GM20000 (cell line): ENCODE measurements around the gene TMPRSS3.

Source experiments
- DNase-seq: peaks from one replicate; pipeline ENCODE4 v3.0.0; 2012; ENCODE audit warnings: low spot score
- CTCF ChIP-seq: IDR thresholded peaks from 2 replicates; pipeline ENCODE4 v1.5.1; 2012; ENCODE audit warnings: mild to moderate bottlenecking, control low read depth; ENCODE audit errors: extremely low read depth, missing control alignments

Gene TMPRSS3

DNA sequence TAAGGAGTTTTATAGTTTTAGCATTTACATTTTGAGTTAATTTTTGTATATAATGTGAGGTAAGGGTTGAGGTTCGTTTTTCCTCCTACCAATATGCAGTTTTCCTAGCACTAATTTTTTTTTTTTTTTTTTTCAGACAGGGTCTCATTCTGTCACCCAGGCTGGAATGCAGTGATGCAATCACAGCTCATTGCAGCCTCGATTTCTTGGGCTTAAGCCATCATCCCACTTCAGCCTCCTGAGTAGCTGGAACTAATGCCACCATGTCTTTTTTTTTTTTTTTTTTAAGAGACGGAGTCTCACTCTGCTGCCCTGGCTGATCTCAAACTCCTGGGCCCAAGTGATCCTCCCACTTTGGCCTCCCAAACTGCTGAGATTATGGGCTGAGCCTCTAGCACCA is 5.3 kb upstream of the TMPRSS3 start:
- DNase-seq: no peak
- no peak for TF ChIP-seq CTCF

GRCh38 chr21:42400525-42400924 is 4.7 kb upstream of the TMPRSS3 start:
- TF ChIP-seq CTCF: no peak
- DNase-seq: no peak

- TF ChIP-seq CTCF: no peak
- no peak for DNase-seq
Observed at GRCh38 chr21:42398436-42399028, 2.7 kb upstream of the TMPRSS3 start.

DNA sequence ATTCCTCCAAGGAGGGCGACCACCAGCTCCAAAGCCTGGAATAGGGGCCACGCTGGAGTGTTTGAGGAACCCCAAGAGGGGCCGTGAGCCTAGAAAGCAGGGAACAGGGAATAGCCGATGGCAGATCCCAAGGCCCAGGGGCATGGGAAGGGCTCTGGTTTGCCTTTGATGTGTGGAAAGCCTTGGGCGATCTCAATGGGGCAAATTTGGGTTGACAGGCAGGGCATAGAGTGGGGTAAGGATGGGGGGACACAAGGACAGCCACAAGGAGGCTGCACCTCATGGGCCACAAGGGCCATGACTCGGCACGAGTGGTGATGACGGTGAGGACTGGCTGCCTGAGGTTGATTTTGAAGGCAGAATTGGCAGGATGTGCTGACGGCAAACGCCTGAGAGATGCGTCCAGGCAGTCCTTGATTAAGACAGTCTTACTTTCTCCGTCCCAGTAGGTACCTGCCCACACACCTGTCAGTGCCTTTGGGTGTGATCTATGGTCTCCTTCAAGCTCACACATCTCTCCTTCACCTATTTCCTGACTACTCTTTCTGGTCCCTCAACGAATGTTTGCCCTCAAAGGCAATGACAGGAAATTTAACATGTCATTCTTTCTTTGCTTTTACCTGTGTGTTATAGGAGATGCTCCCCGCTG is 2.0 kb upstream of the TMPRSS3 start:
- no peak for TF ChIP-seq CTCF
- no peak for DNase-seq

- no peak for TF ChIP-seq CTCF
- DNase-seq: no peak
Observed at GRCh38 chr21:42396799-42397745, 1.2 kb upstream of the TMPRSS3 start.

GRCh38 chr21:42395302-42395701 is 550 bp downstream of the TMPRSS3 start:
- DNase-seq: no peak
- TF ChIP-seq CTCF: no peak

GRCh38 chr21:42393443-42393950 is 2.4 kb downstream of the TMPRSS3 start:
- DNase-seq: no peak

More at GRCh38 chr21:42393443-42393950, 2.4 kb downstream of the TMPRSS3 start:
- TF ChIP-seq CTCF: no peak
